Measurements from ENCODE around the gene ADAM11.
"Not testable (repeated sequence)": the region's sequence is repeated elsewhere in the genome, so short reads cannot be mapped to it uniquely, and the experiment has no call there.

The ADAM11 gene

GRCh38 chr17:44794851-44795413 lies 36.1 kb downstream of the ADAM11 start:
- DNase-seq (ENCODE audit: low read depth in 2 of 2), result no peak

- no peak for DNase-seq (ENCODE audit: low read depth in 2 of 2)
These were observed 36.6 kb downstream of the ADAM11 start for GRCh38 chr17:44795421-44795820.

DNA sequence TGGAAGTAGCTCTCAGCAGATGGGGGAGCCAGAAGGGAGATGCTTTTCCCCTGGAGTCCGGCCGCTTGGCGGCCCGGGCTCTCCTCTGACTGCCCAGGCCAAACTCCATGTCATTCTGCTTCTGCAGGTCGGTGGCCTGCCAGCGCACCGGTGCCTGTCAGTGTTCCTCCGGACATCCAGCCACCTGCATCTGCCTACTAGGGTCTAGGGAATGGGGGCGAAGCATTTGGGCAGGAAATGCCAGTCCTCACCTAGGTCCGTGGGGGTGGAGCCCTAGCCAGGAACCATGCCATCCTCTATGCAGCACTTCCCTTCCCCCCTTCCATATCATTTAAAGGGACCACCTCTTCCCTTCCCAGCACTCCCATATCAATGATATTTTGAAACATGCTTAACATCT lies 37.1 kb downstream of the ADAM11 start:
- no peak for DNase-seq (ENCODE audit: low read depth in 2 of 2)

- DNase-seq (ENCODE audit: low read depth in 2 of 2), result no peak
These were observed 37.9 kb downstream of the ADAM11 start for GRCh38 chr17:44796731-44797130.

- DNase-seq (ENCODE audit: low read depth in 2 of 2), result no peak
These were observed 39.0 kb downstream of the ADAM11 start for GRCh38 chr17:44797802-44798201.

GRCh38 chr17:44798356-44798755 lies 39.6 kb downstream of the ADAM11 start:
- no peak for DNase-seq (ENCODE audit: low read depth in 2 of 2)

DNA sequence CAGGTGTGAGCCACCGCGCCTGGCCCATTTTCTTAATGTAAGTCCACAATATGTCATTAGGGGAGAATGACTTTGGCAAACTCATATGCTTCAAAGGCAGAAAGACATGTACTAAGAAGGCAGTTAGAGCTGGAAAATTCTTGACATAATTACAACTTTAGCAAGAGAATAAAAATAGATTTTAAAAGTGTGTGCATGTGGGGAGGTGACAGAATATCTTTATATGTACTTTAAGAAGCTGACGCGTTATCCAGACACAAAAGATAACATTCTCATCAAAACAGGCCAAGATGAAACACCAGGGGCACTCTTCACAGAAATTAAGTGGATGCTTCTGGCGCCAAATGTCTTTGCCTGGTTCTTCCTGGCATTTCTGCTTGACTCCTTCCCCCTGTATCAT lies 43.1 kb downstream of the ADAM11 start:
- no peak for DNase-seq (ENCODE audit: low read depth in 2 of 2)

DNA sequence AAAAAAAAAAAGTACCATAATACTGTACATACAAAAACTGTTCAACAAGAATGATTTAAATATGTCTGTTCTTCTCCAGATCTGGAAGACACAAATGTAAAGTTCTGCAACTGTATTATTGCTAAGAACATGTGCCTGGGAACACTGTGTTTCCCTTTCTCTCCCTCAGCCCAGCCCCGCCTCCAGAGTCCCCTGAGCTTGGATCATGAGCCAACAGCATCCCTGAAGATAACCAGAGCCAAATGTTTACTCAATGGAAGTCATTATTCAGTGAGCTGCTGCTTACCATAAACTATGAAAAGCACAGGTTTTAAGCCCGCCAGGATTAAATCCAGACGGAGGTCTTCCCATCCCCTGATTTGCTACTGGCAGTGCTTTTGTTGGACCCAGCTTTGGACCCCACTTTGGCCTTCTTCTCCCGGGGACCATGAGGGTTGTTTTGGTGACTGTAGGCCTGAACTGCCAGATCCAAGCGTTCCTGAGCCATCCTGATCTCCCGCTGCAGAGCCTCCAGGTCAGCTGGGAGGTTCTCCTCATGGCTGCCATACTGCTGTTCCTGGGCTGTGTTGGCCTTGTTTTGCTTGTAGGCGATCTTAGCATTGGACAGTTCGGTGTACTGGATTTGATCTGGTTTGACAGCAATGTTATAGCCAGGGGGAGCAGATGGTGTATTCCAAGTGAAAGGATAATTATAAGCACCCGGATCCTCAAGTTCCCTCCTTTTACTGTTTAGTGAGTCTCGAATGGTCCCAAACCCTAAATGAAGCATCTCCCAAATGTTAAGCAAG lies 45.7 kb downstream of the ADAM11 start:
- no peak for DNase-seq (ENCODE audit: low read depth in 2 of 2)

- DNase-seq (ENCODE audit: low read depth in 2 of 2), result no peak
These were observed 48.5 kb downstream of the ADAM11 start for GRCh38 chr17:44807093-44807816.

DNA sequence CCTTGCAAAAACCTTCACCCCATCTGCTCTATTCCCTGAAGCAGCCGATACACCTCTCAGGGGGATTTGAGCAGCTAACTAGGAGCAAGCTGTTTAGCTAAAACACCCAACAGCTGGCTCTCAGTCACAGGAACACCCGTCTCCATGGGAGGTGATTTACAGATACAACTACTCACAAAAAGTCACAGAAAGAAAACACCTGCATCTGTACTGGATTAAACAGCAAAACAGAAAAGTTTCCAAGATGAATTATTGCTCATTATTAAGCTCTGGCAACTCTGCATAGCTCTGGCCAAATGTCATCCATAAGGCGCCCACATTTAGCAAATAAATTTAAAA lies 49.0 kb downstream of the ADAM11 start:
- no peak for DNase-seq (ENCODE audit: low read depth in 2 of 2)

GRCh38 chr17:44808156-44808555 lies 49.4 kb downstream of the ADAM11 start:
- no peak for DNase-seq (ENCODE audit: low read depth in 2 of 2)

DNA sequence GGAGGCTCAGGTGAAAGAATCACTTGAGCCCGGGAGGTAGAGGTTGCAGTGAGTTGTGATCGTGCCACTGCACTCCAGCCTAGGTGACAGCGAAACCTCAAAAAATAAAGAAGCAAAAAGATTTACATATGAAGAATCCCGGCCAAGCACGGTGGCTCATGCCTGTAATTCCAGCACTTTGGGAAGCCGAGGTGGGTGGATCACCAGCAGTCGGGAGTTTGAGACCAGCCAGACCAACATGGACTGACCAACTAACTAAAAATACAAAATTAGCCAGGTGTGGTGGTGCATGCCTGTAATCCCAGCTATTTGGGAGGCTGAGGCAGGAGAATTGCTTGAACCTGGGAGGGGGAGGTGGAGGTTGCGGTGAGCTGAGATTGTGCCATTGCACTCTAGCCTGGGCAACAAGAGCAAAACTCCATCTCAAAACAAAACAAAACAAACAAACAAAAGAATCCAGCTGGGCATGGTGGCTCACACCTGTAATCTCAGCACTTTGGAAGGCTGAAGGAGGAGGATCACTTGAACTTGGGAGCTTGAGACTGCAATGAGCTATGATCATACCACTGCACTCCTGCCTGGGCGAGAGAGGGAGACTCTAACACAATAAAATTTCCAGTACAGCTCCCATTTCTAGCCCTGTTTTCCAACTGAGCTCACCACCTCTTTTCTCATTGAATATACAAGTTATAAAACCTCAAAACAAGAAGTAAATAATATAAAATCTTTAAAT lies 50.0 kb downstream of the ADAM11 start:
- not testable (repeated sequence) for DNase-seq (ENCODE audit: low read depth in 2 of 2)

- DNase-seq (ENCODE audit: low read depth in 2 of 2), result no peak
These were observed 53.5 kb downstream of the ADAM11 start for GRCh38 chr17:44812263-44812662.

DNA sequence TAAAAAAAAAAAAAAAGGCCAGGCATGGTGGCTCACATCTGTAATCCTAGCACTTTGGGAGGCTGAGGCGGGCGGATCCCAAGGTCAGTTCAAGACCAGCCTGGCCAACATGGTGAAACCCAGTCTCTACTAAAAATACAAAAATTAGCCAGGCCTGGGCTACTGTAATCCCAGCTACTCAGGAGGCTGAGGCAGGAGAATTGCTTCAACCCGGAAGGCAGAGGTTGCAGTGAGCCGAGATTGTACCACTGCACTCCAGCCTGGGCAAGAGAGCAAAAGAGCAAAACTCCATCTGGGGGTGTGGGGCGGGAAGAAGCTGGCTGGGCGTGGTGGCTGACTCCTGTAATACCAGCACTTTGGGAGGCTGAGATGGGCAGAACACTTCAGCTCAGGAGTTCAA lies 59.7 kb downstream of the ADAM11 start:
- DNase-seq (ENCODE audit: low read depth in 2 of 2), result not testable (repeated sequence)

DNA sequence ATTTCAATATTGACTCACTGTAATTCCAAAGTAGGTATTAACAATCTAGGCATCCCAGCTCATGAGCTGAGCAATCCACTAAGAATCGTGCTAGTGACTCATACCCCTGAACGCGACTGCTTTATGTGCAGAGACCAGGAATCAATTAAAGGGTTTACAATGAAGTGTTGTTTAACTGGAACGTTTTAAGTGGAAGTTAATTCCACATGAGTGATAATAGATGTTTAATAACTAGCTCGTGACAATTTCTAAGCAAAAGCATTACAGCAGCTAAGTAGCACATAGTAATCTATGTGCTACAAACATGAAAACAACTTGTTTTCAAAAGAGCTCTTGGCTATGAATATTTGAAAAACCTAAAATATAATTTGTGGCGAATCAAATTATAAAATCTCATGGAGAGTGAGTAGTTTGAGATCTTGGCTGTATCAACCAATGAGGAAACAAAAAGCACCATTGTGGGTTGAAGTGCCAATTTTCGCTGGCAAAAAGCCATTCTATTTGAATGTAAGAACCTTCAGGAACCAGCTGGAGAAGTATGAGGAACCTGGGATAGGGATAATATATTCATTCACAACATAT lies 61.9 kb downstream of the ADAM11 start:
- no peak for DNase-seq (ENCODE audit: low read depth in 2 of 2)

- DNase-seq (ENCODE audit: low read depth in 2 of 2), result not testable (repeated sequence)
These were observed 66.4 kb downstream of the ADAM11 start for GRCh38 chr17:44825236-44825635.

DNA sequence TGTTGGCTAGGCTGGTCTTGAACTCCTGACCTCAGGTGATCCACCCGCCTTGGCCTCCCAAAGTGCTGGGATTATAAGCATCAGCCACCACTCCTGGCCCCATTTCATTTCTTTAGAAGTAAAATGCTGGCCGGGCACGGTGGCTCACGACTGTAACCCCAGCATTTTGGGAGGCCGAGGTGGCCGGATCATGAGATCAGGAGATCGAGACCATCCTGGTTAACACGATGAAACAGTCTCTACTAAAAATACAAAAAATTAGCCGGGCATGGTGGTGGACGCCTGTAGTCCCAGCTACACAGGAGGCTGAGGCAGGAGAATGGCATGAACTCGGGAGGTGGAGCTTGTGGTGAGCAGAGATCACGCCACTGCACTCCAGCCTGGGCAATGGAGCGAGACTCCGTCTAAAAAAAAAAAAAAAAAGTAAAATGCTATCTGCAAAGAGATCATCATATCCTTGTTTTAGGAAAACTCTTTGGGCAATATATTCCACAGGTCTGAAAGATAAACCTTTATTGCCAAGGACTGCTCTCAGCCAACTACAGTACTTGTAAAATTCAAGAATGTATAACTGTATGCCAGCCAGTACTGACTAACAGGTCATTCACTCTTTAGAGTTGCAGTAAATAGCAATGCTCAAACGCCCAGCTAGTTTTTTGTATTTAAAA lies 67.5 kb downstream of the ADAM11 start:
- DNase-seq (ENCODE audit: low read depth in 2 of 2), result no peak

DNA sequence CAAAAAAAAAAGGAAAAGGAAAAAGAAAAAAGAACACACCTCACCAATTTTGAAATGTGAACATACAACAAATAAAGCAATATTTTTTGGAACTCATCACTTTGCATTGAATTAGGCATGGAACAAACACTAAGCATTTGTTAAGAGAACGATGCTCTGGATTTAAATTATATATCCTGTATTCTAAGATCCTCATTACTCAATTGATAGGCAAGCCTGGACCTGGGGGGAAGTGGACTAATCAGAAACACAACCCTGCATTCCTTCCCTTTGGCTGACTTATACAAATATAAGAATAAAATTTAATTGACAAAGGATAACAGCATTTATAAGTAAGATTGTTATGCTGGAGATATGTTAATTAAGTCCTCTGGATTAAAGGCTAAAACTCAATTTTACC lies 69.1 kb downstream of the ADAM11 start:
- DNase-seq (ENCODE audit: low read depth in 2 of 2), result no peak

GRCh38 chr17:44828919-44829522 lies 70.2 kb downstream of the ADAM11 start:
- DNase-seq (ENCODE audit: low read depth in 2 of 2), result no peak

- DNase-seq (ENCODE audit: low read depth in 2 of 2), result no peak
These were observed 71.0 kb downstream of the ADAM11 start, which contains the start of gene GJC1 for GRCh38 chr17:44829523-44830358. GJC1 (minus strand) TSS chr17:44830287; CDS start chr17:44805817, 24,470 bp downstream.

Data from stimulated activated CD8-positive, alpha-beta memory T cell treated with anti-CD3 and anti-CD28 coated beads, Interleukin-15, amount 100 ng/mL, for 48 hours (primary cell).